Measurements from ENCODE around the gene PRRG2. TPM values are rescaled to one million over a fixed set of nuclear protein-coding genes. Genes with fewer than 3 reads are reported as not detected.

PRRG2 gene
- total and polyA plus RNA-seq, 7 donors = 0.71 to 18.9 (median 12.7) TPM; not detected in 3

DNA sequence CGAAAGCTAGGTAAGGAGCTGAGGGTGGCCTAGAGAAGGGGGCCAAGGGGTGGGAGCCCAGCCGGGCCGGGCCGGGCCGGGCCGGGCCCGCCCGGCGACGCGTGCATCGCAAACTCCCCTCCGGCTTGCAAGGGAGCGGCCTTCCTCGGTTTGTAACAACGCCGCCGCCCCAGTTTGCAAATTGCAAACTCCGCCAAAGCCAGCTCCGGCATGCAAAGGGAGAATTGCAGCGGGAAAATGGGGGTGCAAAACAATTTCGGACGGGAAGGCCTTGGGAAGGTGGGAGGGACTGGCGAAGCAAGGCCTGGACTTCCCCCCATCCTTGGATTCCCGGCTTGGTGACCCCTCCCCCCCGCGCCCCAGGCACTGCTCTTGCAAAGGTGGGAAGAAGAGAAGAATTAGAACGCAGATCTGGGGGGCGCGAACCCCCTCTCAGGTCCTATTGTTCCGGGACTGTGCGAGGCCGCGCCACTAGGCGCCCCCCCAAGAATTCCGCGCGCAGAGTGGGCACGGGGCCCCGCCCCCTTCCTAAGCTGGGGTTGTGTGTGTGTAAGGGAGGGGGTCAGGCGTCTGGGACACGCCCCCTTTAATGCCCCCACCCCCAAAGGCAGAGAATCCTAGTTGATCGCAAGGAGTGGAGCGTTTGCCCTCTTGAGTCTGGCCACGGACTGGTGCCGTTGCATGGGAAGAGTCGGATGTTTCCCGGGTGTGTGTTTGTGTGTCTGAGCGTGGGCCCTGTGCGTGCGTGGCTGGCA lies 10.8 kb downstream of the PRRG2 start:
- 1% methylated on average over 51 of the region's 51 CpGs for WGBS, 2 donors
- Histone ChIP-seq H3K4me1 (peaks cover 0 to 45% (median 27%) of the 10 kb centered on the region in 4 donors), H3K27me3 (no peaks in the 10 kb centered on the region), H3K9me3 (no peaks in the 10 kb centered on the region), H3K4me3 (peak overlapping the region; percentile 71 to 95 (median 88)), H3K36me3 (peaks cover 15 to 29% (median 28%) of the 10 kb centered on the region in 4 donors), H3K27ac (peak overlapping the region; percentile 92 to 97 (median 96))
- DNase-seq = peak; percentile 74
- intact Hi-C loops (cut with DNase I) = loop anchor here (1.0 to 5.0 kb wide), 3 partner anchors 49 to 720 kb away; partner anchors contain the start of genes PPP1R15A and PRMT1
- TF ChIP-seq, protein P1, sequence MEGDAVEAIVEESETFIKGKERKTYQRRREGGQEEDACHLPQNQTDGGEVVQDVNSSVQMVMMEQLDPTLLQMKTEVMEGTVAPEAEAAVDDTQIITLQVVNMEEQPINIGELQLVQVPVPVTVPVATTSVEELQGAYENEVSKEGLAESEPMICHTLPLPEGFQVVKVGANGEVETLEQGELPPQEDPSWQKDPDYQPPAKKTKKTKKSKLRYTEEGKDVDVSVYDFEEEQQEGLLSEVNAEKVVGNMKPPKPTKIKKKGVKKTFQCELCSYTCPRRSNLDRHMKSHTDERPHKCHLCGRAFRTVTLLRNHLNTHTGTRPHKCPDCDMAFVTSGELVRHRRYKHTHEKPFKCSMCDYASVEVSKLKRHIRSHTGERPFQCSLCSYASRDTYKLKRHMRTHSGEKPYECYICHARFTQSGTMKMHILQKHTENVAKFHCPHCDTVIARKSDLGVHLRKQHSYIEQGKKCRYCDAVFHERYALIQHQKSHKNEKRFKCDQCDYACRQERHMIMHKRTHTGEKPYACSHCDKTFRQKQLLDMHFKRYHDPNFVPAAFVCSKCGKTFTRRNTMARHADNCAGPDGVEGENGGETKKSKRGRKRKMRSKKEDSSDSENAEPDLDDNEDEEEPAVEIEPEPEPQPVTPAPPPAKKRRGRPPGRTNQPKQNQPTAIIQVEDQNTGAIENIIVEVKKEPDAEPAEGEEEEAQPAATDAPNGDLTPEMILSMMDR (IDR thresholded peaks at IDR 0.05) = no peak
- TF ChIP-seq POLR2AphosphoS5 (IDR thresholded peaks at IDR 0.05) (no peak), EP300 (IDR thresholded peaks at IDR 0.05) (no peak), POLR2A (IDR thresholded peaks at IDR 0.05) (no peak)

DNA sequence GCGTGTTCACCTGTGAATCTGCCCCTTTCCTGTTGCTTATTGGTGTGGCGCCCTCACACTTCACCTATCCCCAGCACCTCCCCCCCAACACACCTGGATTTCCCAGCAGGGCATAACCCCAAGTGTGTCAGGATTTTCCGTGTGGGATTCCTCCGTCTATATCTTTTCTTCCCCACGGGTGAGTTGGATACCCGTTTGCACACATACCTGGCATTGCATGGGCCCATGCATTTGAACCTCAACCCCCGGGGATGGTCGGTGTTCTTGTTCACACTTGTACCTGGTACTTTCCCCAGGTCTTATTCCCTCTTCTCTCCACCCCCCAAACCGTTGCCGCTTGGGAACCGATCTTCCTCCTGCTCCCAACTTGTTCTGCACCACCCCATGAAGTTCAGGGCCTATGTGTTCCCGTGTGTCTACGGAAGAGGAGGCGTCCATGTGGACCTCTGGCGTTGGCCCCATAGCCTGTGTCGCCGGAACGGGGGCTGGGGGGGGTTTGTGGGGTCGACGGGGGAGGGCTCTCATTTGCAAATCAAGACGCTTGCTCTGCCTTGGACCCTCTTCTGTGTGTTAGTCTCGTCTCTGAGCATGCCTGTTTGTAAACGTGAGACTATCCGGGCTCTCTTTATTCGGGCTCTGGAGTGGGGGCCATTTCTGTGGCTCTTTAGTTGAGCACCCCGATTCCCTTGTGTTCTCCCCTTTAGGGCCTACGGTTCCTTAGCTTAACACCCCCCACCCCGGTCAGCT lies 11.5 kb downstream of the PRRG2 start:
- intact Hi-C loops (cut with DNase I) = loop anchor here (5.0 kb wide), 2 partner anchors 85 to 720 kb away; partner anchors contain the start of genes PPP1R15A and PRMT1
- Histone ChIP-seq H3K27me3 (no peaks in the 10 kb centered on the region), H3K9me3 (no peaks in the 10 kb centered on the region), H3K4me1 (peaks cover 0 to 45% (median 27%) of the 10 kb centered on the region in 4 donors), H3K27ac (peak overlapping the region; percentile 92 to 97 (median 96)), H3K36me3 (peaks cover 15 to 37% (median 35%) of the 10 kb centered on the region in 4 donors), H3K4me3 (peak overlapping the region; percentile 71 to 95 (median 88))
- peak; percentile 69 for DNase-seq
- TF ChIP-seq, protein P1 (IDR thresholded peaks at IDR 0.05) = no peak
- no peak for TF ChIP-seq POLR2A (IDR thresholded peaks at IDR 0.05)
- no peak for TF ChIP-seq EP300 (IDR thresholded peaks at IDR 0.05)
- no peak for TF ChIP-seq POLR2AphosphoS5 (IDR thresholded peaks at IDR 0.05)
- 1 to 4% methylated on average over 28 of the region's 28 CpGs for WGBS, 2 donors

DNA sequence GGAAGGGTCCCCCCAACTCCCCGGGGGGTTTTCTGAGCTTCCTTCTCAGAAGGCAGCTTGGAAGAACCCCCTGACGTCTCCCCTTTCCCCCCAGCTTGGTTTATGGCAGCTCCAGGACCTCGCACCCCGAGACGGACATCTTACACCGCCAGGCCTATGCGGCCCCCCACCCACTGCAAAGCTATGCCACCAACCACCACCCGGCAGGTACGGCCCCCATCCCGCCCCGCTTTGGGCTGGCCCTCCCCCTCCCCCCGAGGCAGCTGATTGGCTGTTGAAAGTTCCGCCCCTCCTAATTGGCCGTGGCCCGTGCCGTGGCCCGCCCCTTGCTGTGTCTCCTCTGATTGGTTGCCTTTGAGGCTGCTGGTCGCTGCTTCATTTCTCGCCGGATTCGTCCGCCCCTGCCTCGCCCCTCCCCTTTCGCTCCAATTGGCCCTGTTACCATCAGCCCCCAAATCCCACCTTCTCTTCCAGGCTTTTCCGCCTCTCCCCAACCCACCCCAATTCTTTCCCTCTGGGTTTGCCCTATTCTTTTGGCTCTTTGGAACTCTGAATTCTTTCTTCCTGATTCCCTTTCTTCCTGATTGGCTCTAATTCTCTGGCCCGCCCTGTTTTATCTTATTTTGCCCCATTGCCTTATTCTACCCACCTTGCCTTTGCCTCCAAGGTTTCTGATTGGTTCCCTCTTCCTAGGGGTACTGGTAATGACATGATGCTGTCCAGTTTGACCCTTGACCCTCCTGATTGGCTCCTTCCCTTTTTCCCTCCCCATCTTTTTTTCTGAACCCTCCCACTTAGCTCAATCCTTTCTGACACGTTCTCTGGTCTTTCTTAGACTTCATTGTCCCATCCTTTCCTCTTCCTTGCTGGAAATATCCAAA lies 12.4 kb downstream of the PRRG2 start:
- Histone ChIP-seq H3K36me3 (peaks cover 15 to 43% (median 38%) of the 10 kb centered on the region in 4 donors), H3K9me3 (no peaks in the 10 kb centered on the region), H3K4me3 (peak overlapping the region; percentile 21 to 95 (median 88)), H3K27ac (peak overlapping the region; percentile 92 to 97 (median 96)), H3K27me3 (no peaks in the 10 kb centered on the region), H3K4me1 (peaks cover 0 to 45% (median 27%) of the 10 kb centered on the region in 4 donors)
- intact Hi-C loops (cut with DNase I) = loop anchor here (5.0 kb wide), 2 partner anchors 84 to 721 kb away; partner anchors contain the start of genes PPP1R15A and PRMT1
- TF ChIP-seq POLR2AphosphoS5 (IDR thresholded peaks at IDR 0.05) = peak in 1 of 4 donors; percentile 9
- no peak for TF ChIP-seq EP300 (IDR thresholded peaks at IDR 0.05)
- DNase-seq = peak; percentile 97
- WGBS, 2 donors = 5 to 7% methylated on average over 27 of the region's 27 CpGs

DNA sequence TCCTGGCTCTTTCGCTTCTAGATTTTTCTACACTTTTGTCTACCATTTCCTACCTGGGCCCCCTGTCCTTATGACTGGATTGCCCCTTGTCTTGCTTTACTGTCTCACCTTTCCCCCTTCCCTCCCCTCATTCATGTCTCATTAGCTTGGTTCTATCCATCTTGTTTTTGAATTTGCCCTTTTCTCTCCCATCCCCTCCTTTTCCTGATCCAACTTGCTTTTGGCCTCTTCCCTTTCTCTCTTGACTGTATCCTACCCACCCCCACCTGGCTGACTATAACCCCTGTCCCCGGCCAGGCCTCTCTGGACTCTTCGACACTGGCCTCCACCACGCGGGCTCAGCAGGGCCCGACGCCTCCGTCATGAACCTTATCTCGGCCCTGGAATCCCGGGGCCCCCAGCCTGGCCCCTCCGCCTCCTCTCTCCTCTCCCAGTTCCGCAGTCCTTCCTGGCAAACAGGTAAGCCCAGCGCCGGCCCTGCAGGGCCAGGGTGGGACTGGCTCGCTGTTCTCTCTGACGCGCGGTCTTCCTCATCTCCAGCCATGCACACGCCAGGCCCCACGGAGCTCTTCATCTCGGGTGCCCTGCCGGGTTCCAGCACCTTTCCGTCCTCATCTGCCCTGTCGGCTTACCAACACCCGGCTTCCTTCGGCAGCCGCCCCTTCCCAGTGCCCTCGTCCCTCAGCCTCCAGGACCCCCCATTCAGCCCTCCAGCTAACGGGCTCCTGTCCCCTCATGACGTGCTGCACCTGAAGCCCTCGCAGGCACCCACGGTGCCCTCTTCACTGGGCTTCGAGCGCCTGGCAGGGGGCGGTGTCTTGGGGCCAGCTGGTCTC lies 13.3 kb downstream of the PRRG2 start:
- TF ChIP-seq POLR2A (IDR thresholded peaks at IDR 0.05) (no peak), EP300 (IDR thresholded peaks at IDR 0.05) (no peak), POLR2AphosphoS5 (IDR thresholded peaks at IDR 0.05) (no peak)
- TF ChIP-seq, protein P1 (IDR thresholded peaks at IDR 0.05) = no peak
- intact Hi-C loops (cut with DNase I) = loop anchor here (5.0 kb wide), 2 partner anchors 83 to 722 kb away; partner anchors contain the start of genes PPP1R15A and PRMT1
- no peak for DNase-seq
- Histone ChIP-seq H3K27ac (peak overlapping the region; percentile 92 to 97 (median 96)), H3K36me3 (peaks cover 15 to 52% (median 40%) of the 10 kb centered on the region in 4 donors), H3K9me3 (no peaks in the 10 kb centered on the region), H3K4me1 (peaks cover 0 to 45% (median 27%) of the 10 kb centered on the region in 4 donors), H3K27me3 (no peaks in the 10 kb centered on the region), H3K4me3 (no peak overlapping the region)
- WGBS, 2 donors = 93 to 95% methylated on average over 35 of the region's 35 CpGs

Measured in sigmoid colon (tissue), 7 donors.